Mucosa of stomach (tissue), 1 donor: ENCODE data around the gene NUP133.
"Not testable (repeated sequence)": the region's sequence is repeated elsewhere in the genome, so short reads cannot be mapped to it uniquely, and the experiment has no call there.

Experiments
- H3K27me3 ChIP-seq: one replicate; pipeline ENCODE4 v1.7.0; 2013; ENCODE audit warnings: mild to moderate bottlenecking, low read length; ENCODE audit not compliant: control insufficient read depth, insufficient read depth
- H3K36me3 ChIP-seq: one replicate; pipeline ENCODE4 v1.7.0; 2013; ENCODE audit warnings: low read length; ENCODE audit not compliant: control insufficient read depth, insufficient read depth
- H3K4me1 ChIP-seq: one replicate; pipeline ENCODE4 v1.7.0; 2013; ENCODE audit warnings: mild to moderate bottlenecking, low read length; ENCODE audit not compliant: control insufficient read depth, insufficient read depth
- H3K4me3 ChIP-seq: one replicate; pipeline ENCODE4 v1.7.0; 2013; ENCODE audit warnings: low read length
- H3K9ac ChIP-seq: one replicate; pipeline ENCODE4 v1.7.0; 2013; ENCODE audit warnings: mild to moderate bottlenecking, low read length, moderate library complexity
- H3K9me3 ChIP-seq: one replicate; pipeline ENCODE4 v1.7.0; 2013; ENCODE audit warnings: mild to moderate bottlenecking, low read length, moderate library complexity; ENCODE audit not compliant: control insufficient read depth
- donor health status: Pancreatic carcinoma.

Gene NUP133

DNA sequence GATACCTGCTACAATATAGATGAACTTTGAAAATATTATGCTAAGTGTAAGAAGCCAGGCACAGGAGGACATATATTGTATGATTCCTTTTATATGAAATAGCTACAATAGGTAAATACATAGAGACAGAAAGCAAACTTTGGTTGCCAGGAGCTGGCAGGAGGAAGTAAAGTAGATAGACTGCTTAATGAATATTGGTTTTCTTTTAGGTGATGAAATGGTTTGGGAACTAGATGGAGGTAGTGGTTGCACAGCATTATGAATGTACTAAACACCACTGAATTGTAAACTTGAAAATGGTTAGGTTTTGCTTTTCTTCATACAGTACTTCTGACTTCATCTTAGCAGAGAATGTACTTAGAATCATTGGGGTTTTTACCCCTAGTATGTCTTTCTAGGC is 28.8 kb upstream of the NUP133 start:
- no peaks in the 10 kb centered on the region for H3K9me3 ChIP-seq
- H3K4me3 ChIP-seq = no peak overlapping the region
- H3K36me3 ChIP-seq = peaks cover 7% of the 10 kb centered on the region
- no peaks in the 10 kb centered on the region for H3K4me1 ChIP-seq
- H3K27me3 ChIP-seq = no peaks in the 10 kb centered on the region
- H3K9ac ChIP-seq = no peak overlapping the region

DNA sequence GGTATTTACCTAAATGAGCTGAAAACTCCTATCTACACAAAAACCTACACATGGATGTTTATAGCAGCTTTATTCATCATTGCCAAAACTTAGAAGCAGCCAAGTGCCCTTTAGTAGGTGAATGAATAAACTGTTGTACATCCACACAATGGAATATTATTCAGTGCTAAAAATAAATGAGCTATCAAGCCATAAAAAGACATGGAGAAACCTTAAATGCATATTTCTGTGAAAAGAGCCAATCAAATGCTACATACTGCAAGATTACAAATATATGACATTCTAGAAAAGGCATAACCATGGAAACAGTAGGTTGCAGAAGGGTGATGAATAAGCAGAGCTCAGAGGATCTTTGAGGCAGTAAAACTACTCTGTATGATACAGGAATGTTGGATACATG is 27.1 kb upstream of the NUP133 start:
- no peaks in the 10 kb centered on the region for H3K9me3 ChIP-seq
- no peak overlapping the region for H3K9ac ChIP-seq
- no peaks in the 10 kb centered on the region for H3K4me1 ChIP-seq
- H3K4me3 ChIP-seq = no peak overlapping the region
- H3K27me3 ChIP-seq = no peaks in the 10 kb centered on the region
- peaks cover 7% of the 10 kb centered on the region for H3K36me3 ChIP-seq

DNA sequence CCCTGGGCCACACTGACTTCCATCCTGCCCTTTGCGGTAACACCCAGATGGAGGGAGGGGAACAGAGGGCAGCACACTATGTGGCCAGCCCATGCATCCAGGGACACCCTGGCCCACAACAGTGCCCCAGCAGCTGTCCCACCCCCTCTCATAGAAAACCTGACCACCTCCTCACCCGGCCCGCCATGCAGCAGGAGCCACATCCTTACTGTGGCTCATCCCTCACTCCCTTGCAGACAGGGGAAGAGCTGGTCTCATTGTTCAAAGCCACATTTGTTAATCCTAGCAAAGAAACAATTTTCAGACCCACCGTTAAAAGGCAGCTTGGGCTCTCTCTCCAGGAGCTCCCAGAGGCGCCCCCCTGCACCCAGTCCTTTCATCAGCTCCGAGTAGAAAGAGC is 23.2 kb upstream of the NUP133 start:
- Histone ChIP-seq H3K4me1 (no peaks in the 10 kb centered on the region), H3K4me3 (no peak overlapping the region), H3K27me3 (no peaks in the 10 kb centered on the region), H3K9me3 (no peaks in the 10 kb centered on the region), H3K36me3 (peaks cover 4% of the 10 kb centered on the region), H3K9ac (no peak overlapping the region)

DNA sequence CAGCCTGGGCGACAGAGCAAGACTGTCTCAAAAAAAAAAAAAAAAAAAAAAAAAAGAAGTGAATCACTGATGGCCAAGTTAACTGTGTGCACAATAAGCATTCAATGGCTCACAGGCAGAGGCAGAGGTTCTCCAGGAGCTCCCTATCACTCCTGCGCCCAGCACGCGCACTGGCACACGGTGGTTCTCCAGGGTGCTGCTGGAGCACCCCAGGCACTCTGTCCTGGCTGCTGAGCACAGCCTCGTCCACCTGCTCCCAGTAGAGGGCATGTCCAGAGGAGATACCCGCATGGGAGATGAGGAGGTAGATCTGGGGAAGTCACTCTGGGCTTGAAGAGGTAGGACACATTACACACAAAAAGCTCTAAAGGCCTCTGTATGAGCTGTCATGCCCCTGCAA is 21.5 kb upstream of the NUP133 start:
- Histone ChIP-seq H3K9ac (no peak overlapping the region), H3K4me1 (no peaks in the 10 kb centered on the region), H3K9me3 (no peaks in the 10 kb centered on the region), H3K36me3 (peaks cover 4% of the 10 kb centered on the region), H3K27me3 (no peaks in the 10 kb centered on the region), H3K4me3 (no peak overlapping the region)

DNA sequence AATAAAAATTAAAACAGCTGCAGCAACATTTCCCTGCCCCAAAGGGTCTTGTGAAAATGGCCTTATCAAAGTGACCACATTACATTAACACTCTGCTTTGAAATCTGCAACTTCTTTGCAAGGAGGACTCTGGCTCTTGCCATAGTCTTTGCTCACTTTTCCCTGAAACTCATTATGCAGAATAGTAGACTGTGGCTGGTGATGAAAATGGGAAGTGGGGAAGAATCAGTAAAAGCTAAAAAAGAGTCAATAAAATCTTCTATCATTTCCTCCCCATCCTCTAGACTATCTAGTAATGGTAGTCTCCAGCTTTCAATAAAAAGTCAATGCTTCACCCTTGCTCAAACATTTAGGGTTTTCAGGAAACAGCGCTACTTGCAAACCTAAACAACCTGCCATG is 18.6 kb upstream of the NUP133 start:
- H3K9me3 ChIP-seq = no peaks in the 10 kb centered on the region
- peaks cover 4% of the 10 kb centered on the region for H3K36me3 ChIP-seq
- no peak overlapping the region for H3K4me3 ChIP-seq
- no peak overlapping the region for H3K9ac ChIP-seq
- no peaks in the 10 kb centered on the region for H3K27me3 ChIP-seq
- H3K4me1 ChIP-seq = no peaks in the 10 kb centered on the region

DNA sequence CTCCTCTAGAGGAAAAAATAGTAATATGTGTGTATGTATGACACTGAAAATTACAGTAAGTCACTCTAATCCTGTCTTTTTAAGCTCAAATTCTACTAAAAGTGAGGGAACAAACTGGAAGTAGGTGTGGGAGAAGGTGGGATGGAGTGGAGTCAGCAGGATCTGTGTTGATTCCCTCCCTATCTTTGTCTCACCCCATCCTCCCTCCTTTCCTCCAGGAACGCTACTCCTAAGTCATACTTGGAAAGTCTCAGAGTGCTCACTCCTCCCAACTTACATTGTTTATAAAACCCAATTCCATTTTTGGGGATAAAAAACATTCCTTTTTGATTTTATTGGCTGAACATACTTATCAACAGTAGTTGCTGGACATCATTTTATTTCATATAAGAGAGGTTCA is 14.9 kb upstream of the NUP133 start:
- Histone ChIP-seq H3K27me3 (no peaks in the 10 kb centered on the region), H3K36me3 (peaks cover 4% of the 10 kb centered on the region), H3K4me1 (no peaks in the 10 kb centered on the region), H3K9ac (no peak overlapping the region), H3K9me3 (no peaks in the 10 kb centered on the region), H3K4me3 (no peak overlapping the region)

DNA sequence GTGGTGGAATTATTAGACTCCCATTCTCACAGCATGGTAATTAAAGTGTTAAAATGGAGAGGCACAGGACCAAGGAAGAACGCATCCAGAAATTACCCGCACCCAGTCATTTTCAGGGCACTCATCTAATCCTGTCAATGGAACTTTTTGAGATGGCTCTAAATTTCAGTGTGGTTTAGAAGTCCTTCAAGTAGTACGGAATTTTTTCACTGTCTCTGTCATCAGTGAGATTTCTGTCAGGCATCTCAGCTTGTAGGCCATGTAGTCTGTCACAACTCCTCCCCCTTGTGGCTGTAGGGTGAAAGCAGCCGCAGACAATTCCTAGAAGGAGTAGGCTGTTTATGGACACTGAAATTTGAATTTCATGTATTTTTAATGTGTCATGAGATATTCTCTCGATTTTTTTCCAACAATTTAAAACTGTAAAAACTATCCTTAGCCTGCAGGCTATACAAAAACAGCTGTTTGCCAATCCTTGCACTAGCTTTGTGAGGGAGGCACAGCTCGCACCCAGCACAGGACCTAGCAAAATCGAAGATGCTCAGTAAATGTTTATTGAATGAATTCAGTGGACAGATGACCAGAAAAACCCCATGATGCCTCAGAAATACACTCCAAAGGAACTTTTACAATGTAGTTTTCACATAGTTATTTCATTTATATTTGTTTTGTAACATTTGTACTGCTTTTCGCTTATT is 6.6 kb upstream of the NUP133 start:
- H3K9ac ChIP-seq = no peak overlapping the region
- no peaks in the 10 kb centered on the region for H3K9me3 ChIP-seq
- no peaks in the 10 kb centered on the region for H3K4me1 ChIP-seq
- H3K4me3 ChIP-seq = no peak overlapping the region
- no peaks in the 10 kb centered on the region for H3K36me3 ChIP-seq
- H3K27me3 ChIP-seq = no peaks in the 10 kb centered on the region

DNA sequence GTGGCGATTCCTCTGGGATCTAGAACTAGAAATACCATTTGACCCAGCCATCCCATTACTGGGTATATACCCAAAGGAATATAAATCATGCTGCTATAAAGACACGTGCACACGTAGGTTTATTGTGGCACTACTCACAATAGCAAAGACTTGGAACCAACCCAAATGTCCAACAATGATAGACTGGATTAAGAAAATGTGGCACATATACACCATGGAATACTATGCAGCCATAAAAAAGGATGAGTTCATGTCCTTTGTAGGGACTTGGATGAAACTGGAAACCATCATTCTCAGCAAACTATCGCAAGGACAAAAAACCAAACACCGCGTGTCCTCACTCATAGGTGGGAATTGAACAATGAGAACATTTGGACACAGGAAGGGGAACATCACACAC is 3.5 kb upstream of the NUP133 start:
- H3K27me3 ChIP-seq, H3K4me3 ChIP-seq, H3K36me3 ChIP-seq, H3K9me3 ChIP-seq, H3K9ac ChIP-seq: not testable (repeated sequence)
- peaks cover 12% of the 10 kb centered on the region for H3K4me1 ChIP-seq

DNA sequence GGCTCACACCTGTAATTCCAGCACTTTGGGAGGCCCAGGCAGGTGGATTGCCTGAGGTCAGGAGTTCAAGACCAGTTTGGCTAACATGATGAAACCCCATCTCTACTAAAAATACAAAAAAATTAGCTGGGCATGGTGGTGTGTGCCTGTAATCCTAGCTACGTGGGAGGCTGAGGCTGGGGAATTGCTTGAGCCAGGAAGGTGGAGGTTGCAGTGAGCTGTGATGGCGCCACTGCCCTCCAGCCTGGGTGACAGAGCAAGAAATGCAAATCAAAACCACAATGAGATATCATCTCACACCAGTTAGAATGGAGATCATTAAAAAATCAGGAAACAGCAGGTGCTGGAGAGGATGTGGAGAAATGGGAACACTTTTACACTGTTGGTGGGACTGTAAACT is 3.1 kb upstream of the NUP133 start:
- not testable (repeated sequence) for H3K9ac ChIP-seq, H3K4me3 ChIP-seq

DNA sequence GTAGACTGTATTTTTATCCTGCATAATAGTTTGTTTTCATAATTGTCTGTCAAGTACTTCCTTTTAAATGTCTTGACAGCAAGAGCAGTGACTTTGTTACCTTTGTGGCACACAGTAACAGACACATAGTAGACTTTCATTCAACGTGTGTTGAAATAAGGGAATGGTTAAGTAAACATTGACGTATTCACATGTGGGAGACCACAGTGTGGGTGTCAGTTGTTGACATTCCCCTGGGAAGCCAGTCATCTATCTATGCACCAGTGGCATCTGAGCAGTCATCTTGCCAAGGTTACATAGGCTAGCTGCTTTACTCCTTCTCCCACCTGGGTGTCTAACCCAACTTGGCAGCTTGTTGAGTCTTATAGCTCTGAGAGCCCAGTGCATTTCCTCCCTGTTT is 1.4 kb upstream of the NUP133 start:
- Histone ChIP-seq H3K9ac (no peak overlapping the region), H3K9me3 (no peaks in the 10 kb centered on the region), H3K36me3 (no peaks in the 10 kb centered on the region), H3K4me1 (peaks cover 12% of the 10 kb centered on the region), H3K27me3 (no peaks in the 10 kb centered on the region), H3K4me3 (no peak overlapping the region)

More for the DNA sequence above, 3.1 kb upstream of the NUP133 start:
- H3K9me3 ChIP-seq, H3K36me3 ChIP-seq, H3K27me3 ChIP-seq: not testable (repeated sequence)
- H3K4me1 ChIP-seq = peaks cover 12% of the 10 kb centered on the region

DNA sequence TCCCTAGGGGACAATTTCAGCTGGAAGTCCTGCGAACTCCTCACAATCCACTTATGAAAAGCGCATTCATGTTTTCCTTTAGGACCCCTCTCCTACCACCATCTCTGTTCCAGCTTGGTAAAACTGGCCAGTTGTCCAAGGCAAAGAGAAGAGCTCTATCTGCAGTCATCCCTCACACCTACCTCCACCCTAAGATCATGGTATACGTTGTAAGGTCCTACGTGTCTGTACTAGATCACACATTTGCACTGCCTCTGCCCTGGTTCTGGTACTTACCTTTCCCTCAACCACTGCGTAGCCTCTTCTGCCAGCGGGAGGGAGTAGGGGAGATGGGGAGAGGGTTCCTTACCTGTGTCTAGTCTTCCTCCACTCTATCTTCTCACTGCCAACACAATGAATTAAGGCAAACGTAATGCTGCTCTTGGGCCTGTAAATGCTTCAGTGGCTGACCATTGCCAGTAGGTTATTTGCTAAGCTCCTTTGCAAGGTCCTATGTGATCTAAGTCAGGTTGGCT is 739 bp upstream of the NUP133 start:
- H3K4me1 ChIP-seq = peaks cover 12% of the 10 kb centered on the region
- no peaks in the 10 kb centered on the region for H3K27me3 ChIP-seq
- no peaks in the 10 kb centered on the region for H3K36me3 ChIP-seq
- H3K9ac ChIP-seq = peak overlapping the region; percentile 83
- H3K4me3 ChIP-seq = peak overlapping the region; percentile 77
- H3K9me3 ChIP-seq = no peaks in the 10 kb centered on the region

DNA sequence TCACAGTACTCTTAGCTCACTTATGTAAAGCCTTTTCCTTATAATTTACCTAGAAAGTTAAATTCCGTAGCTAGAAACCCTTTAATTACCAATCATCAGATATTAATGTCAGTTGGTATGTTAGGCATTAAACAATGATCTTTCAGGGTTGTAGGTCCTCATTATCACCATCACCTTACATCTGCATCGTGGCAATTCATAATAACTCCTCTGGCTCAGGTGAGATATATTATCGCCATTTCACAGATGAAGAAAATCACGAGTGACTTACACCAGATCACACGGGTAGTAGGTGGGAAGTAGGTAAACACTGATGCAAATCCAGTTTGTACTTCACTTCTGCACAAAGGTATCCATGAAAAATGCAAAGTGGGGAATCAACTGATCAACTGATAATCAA is 639 bp downstream of the NUP133 start:
- Histone ChIP-seq H3K36me3 (no peaks in the 10 kb centered on the region), H3K9ac (peak overlapping the region; percentile 83)

DNA sequence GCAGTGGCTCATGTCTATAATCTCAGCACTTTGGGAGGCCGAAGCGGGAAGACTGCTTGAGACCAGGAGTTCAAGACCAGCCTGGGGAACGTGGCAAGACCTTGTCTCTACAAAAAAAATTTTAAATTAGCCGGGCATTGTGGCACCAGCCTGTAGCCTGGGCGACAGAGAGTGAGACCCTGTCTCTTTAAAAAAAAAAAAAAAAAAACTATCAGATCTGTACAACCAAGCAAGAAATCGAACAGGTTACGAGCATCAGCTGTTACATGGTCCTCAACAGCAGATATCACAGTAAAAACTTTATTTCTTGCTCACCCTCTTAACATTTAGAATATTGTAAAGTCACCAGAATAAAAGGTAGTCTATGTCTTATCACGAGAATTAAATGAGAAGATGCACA is 1.5 kb downstream of the NUP133 start:
- peaks cover 12% of the 10 kb centered on the region for H3K4me1 ChIP-seq
- no peaks in the 10 kb centered on the region for H3K27me3 ChIP-seq
- H3K9ac ChIP-seq = no peak overlapping the region
- no peaks in the 10 kb centered on the region for H3K36me3 ChIP-seq
- no peaks in the 10 kb centered on the region for H3K9me3 ChIP-seq
- H3K4me3 ChIP-seq = no peak overlapping the region

More for the DNA sequence above, 639 bp downstream of the NUP133 start:
- Histone ChIP-seq H3K4me1 (peaks cover 12% of the 10 kb centered on the region), H3K27me3 (no peaks in the 10 kb centered on the region), H3K4me3 (peak overlapping the region; percentile 77), H3K9me3 (no peaks in the 10 kb centered on the region)
